RCC 7860 (cell line): ENCODE measurements around the gene AKAIN1.

ENCODE experiments used
- DNase-seq: peaks from one replicate; pipeline ENCODE4 v3.0.0-alpha.2; 2015; ENCODE audit warnings: low spot score
- FAIRE-seq: peaks from 2 replicates; lab custom pipeline; 2012; peaks lifted over from hg19 to GRCh38; lab: Jason Lieb, UNC

Gene AKAIN1

DNA sequence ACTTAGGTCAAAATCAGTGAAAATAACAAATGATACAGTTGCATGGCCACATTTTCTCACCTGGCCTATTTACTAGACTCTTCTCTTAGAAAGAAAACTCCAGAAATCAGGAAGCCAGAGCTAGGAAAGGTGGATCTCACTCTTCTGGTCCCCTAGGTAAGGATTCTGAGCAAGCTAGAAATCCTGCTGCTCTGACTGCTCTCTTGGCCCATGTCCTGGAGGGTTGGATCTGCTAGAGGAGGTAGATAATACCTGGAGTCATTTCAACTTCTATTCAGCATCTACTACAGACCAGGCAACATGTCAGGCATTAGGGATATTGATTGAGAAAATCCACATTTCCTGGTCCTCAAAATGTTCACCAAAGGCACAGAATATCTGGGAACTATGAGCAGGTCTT is 34.9 kb downstream of the AKAIN1 start:
- DNase-seq: no peak
- no peak for FAIRE-seq

- FAIRE-seq: no peak
These were observed 38.0 kb downstream of the AKAIN1 start for GRCh38 chr18:5159080-5159479.

GRCh38 chr18:5158587-5158986 is 38.5 kb downstream of the AKAIN1 start:
- DNase-seq: no peak
- no peak for FAIRE-seq

More at GRCh38 chr18:5159080-5159479, 38.0 kb downstream of the AKAIN1 start:
- DNase-seq: no peak

DNA sequence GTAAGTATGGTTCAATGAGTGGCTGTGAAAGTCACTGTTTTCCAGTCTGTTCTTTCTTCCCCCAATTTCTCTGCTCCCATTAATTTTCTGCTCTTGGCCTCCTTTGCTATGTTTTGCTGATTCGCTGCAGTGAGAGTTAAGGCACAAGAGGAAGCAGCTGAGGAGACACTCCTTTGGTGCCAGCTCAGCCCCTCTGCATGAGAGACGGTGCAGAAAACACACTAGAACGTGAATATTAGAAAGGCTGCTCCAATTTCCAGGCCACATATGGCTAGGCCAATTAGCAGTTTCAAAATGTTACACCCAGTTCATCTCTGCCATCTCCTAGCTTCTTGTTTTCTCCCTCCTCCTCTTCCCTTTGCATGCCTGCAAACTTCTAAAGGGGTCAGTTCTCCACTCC is 38.9 kb downstream of the AKAIN1 start:
- FAIRE-seq (no peak), DNase-seq (no peak)

DNA sequence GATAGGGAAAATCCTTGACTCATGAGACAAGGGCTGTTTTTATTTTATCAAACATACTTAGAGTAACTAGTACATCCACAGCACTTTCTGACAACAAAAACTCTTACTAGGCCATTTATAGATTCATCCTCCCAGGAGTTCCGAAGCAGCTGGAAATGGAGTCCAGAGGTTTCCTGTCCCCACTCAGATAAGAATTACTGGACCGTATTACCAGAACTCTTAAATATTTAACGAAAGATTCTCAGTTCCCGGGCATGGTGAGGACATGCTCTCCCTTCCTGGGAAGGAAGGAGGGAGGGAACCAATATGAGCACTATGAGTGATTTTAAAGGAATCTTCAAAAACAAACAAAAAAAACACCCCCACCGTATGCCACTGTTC is 41.2 kb downstream of the AKAIN1 start:
- DNase-seq: no peak
- FAIRE-seq: no peak

GRCh38 chr18:5155218-5155906 is 41.7 kb downstream of the AKAIN1 start:
- DNase-seq (no peak), FAIRE-seq (no peak)

GRCh38 chr18:5152343-5153020 is 44.6 kb downstream of the AKAIN1 start:
- DNase-seq: no peak
- FAIRE-seq: no peak

- FAIRE-seq: no peak
- DNase-seq: no peak
These were observed 46.2 kb downstream of the AKAIN1 start for GRCh38 chr18:5150894-5151293.

DNA sequence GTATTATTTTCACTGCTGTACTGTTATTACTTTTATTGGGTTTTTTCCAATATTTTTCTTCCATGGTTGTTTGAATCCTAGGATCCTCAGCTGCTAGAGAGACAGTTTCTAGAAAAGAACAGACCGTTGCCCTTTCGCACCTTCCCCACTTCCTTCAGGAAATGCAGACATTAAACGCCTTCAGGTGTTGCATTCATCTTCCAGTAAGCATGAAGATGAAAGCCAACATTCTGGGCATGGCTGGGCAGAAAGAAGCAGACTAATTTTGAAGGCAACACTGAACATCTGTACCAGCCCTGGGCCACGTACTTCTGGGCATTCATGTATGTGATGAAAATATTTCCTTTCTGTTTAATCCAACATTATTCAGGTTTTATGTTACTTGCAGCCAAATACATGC is 51.0 kb downstream of the AKAIN1 start:
- FAIRE-seq (no peak), DNase-seq (no peak)

DNA sequence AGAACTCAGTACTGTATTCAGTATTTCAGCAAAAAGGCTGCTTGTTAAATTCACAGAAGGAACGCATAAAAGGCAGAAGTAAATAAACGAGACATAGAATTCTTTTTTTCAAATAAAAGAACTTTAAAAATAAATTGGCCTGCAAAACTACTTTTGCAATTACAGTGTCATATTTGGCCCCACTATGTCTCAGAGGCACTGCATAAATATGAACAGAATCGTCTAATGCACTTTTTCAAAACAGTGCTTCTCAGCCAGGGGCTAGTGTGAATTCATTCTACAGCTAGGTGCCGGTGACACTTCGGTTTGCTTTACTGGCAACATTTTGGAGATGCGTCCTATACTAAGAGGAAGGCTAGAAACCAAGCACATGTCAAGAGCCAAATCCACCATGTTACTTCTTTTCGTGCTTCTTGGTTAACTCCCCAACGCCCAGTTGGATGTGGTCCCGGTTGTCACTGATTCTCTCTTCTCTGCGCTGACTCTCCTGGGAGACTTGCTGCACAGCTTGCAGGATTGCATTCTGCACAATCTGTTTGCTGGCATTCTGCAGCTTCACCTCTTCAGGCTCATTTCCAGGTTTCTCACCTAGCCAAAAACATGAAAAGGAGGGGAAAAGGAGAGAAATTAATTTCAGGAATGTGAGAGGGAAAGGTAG is 51.8 kb downstream of the AKAIN1 start:
- no peak for FAIRE-seq
- no peak for DNase-seq

- no peak for FAIRE-seq
These were observed 52.4 kb downstream of the AKAIN1 start for GRCh38 chr18:5144629-5145028.

GRCh38 chr18:5142859-5143258 is 54.2 kb downstream of the AKAIN1 start:
- FAIRE-seq (no peak), DNase-seq (no peak)

More at GRCh38 chr18:5144629-5145028, 52.4 kb downstream of the AKAIN1 start:
- DNase-seq: no peak

GRCh38 chr18:5142131-5142530 is 54.9 kb downstream of the AKAIN1 start:
- DNase-seq: no peak
- no peak for FAIRE-seq

DNA sequence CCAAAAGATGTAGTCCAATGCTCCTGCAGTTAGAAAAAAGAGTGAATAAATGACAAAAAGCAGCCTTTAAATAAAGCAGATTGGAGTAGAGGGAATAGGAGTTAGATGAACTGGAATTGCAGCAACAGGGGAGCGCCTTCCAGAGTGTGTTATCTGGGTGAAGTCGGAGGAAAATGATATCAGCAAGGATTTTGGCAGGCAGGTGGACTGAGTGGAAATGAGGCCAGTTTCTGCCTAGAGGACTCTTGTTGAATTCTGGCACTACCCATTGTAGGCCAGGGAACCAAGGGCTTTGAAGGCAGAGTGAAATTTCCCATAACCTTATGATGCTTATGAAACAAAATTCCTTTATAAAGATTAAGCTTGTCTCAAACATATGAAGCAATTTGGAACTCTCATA is 59.8 kb downstream of the AKAIN1 start:
- no peak for FAIRE-seq
- DNase-seq: no peak

DNA sequence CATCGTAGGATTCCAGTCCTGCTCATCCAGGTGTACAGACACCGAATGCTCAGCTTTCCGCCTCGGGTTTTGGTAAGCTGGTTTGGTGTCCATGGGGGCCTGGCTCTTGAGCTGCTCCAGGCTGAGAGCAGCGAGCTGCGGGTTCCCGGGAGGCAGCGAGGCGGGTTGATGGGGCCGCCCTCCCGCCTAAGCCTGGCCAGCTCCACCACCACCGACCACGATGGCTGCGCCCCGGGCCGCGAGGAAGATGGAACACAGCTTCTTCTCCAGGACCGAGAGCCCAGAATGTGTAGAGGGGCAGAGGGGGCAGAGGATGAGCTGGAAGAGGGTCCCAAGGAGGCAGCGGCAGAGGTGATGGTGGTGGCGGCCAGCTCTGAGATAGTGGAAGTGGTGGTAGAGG is 64.1 kb downstream of the AKAIN1 start:
- no peak for FAIRE-seq
- no peak for DNase-seq

DNA sequence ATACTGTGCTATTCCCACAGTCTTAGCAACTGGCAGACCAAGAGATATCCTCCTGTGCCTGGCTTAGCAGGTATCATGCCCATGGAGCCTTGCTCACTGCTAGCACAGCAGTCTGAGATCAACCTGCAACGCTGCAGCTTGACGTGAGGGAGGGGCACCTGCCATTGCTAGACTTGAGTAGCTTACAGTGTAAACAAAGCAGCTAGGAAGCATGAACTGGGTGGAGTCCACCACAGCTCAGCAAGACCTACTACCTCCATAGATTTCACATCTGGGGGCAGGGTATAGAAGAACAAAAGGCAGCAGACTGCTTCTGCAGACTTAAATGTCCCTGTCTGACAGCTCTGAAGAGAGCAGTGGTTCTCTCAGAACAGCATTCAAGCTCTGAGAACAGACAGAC is 74.8 kb downstream of the AKAIN1 start:
- FAIRE-seq (no peak), DNase-seq (no peak)

DNA sequence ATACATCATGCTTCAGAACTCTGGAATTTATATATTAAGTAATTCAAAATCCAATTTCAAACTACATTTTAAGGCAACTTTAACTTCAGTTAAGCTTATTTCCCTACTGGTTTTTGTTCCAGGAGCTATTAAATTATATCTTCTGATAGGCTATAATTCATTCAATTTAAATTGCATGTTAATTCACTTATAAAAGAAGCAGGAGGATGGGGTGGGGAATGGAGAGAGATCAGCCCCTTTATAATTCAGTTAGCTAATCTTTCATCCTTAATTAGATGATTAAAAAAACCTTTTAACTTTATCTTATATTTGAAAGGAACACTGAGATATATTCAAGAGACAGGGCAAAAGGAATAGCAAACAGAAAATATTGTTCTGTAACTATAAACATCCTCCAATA is 86.8 kb downstream of the AKAIN1 start:
- FAIRE-seq: no peak

DNA sequence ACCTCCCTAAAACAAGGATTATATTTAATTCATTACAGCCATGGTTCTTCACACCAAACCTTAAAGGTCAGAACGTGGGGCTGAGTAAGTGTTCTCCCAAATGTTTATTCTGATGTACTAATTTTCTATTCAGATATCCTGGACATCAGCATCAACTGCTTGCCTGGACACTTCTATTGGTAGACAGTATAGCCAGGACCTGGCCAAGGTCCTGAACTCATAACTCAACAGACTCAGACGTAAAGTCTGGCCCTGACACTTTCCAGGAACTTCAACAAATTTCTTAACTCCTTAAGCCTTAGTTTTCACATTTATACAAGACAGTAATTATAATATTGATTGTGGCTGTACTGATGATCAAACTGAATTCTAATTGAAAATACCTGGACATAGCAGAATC is 89.1 kb downstream of the AKAIN1 start:
- no peak for DNase-seq
- no peak for FAIRE-seq

More for the DNA sequence above, 86.8 kb downstream of the AKAIN1 start:
- no peak for DNase-seq

DNA sequence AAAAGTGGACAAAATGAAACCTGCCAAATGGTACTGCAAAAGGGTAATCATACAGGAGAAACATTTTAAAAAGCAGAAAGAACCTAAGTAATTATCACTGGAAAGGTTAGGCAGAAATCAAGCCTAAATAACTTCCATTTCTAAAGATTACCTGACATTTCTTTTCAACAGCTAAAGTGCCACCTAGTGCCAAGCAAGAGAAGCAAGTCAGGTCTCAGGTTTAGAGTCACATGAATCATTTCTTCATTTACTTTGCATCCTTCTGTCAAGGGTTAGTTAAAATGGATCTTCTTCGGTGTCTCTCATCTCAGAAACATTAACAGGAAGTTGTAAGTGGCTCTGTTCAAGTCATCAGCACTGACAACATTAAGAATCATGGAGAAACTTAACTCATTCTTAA is 90.3 kb downstream of the AKAIN1 start:
- DNase-seq: no peak
- no peak for FAIRE-seq

DNA sequence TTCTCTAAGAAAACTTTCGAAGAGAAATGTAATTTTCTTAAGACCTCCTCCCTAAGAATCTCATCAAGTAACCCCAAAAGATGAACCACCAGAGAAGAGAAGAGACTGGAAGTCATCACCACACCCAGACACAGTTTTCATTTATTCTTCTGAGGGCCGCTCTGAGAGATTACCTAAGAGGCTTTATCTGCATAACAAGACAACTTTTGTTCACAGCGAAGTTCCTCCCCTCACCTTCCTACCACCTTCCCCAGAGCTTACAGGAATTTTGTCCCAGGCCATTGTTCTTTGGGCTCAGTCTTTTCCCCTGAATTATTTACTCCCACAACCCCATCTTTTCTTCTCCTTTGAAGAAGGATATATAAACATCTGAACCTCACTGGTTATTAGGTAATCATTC is 92.8 kb downstream of the AKAIN1 start:
- no peak for FAIRE-seq
- DNase-seq: no peak

DNA sequence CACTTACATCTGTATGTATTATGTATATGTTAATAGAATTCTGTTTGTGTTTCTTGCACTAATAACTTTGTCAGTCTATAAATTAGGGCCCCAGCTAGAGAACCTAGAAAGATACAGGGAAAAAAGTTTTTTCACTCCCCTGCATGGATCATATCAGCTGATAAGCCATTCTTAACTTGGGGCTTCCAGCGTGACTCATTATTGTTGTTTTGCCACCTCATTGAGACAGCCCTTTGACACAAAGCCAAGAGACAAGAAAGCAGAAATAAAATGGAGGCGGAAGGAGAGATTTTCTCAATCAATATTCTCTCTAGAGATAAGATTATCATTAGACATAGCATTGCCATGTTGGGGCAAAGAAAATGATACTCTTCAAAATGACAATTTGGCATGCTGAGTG is 93.4 kb downstream of the AKAIN1 start:
- FAIRE-seq (no peak), DNase-seq (no peak)

- no peak for FAIRE-seq
These were observed 93.8 kb downstream of the AKAIN1 start for GRCh38 chr18:5103286-5103685.

More at GRCh38 chr18:5103286-5103685, 93.8 kb downstream of the AKAIN1 start:
- no peak for DNase-seq
